Measurements from ENCODE around the gene SLC10A6.

DNA sequence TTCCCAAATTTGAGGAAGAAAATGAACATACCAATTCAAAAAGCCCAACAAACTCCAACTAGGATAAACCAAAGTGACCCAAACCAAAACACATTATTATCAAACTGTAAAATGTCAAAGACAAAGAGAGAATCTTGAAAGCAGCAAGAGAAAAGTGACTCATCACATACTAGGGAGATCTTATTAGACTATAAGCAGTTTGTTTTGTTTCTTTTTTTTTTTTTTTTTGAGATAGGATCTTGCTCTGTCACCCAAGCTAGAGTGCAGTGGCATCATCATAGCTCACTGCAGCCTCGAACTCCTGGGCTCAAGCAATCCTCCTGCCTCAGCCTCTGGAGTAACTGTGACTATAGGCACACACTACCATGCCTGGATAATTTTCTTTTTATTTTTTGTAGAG, 30.5 kb upstream of the SLC10A6 start:
- no peak for TF ChIP-seq POLR2A (IDR thresholded peaks at IDR 0.05)
- TF ChIP-seq, protein P1, sequence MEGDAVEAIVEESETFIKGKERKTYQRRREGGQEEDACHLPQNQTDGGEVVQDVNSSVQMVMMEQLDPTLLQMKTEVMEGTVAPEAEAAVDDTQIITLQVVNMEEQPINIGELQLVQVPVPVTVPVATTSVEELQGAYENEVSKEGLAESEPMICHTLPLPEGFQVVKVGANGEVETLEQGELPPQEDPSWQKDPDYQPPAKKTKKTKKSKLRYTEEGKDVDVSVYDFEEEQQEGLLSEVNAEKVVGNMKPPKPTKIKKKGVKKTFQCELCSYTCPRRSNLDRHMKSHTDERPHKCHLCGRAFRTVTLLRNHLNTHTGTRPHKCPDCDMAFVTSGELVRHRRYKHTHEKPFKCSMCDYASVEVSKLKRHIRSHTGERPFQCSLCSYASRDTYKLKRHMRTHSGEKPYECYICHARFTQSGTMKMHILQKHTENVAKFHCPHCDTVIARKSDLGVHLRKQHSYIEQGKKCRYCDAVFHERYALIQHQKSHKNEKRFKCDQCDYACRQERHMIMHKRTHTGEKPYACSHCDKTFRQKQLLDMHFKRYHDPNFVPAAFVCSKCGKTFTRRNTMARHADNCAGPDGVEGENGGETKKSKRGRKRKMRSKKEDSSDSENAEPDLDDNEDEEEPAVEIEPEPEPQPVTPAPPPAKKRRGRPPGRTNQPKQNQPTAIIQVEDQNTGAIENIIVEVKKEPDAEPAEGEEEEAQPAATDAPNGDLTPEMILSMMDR (IDR thresholded peaks at IDR 0.05): no peak
- no peak for TF ChIP-seq POLR2AphosphoS5 (IDR thresholded peaks at IDR 0.05)
